CD4-positive, alpha-beta T cell (primary cell): ENCODE results near the gene KCNJ18. TPM values are rescaled to one million over a fixed set of nuclear protein-coding genes. Genes with fewer than 3 reads are reported as not detected.
A peak's percentile ranks its signal among the peaks of the same experiment; 100 is the strongest.
"Not testable (repeated sequence)": the region's sequence is repeated elsewhere in the genome, so short reads cannot be mapped to it uniquely, and the experiment has no call there.

Experiments used
- ATAC-seq: fragments of 200-7000 bp; cut with Tn5 transposase; one replicate; pipeline ENCODE4 v1.10.0; 2022; ENCODE audit warnings: mild to moderate bottlenecking; ENCODE audit not compliant: poor library complexity
- CTCF ChIA-PET: fragments of 350-600 bp; sonication (Branson Sonifier 250); formaldehyde crosslinking; loops from one replicate; lab custom pipeline; 2021; ENCODE audit warnings: antibody characterized with exemption, inconsistent platforms; lab: Charles Lee
- POLR2A ChIA-PET: fragments of 350-600 bp; sonication (Branson Sonifier 250); formaldehyde crosslinking; loops from one replicate; lab custom pipeline; 2021; ENCODE audit warnings: antibody characterized with exemption, inconsistent platforms; lab: Charles Lee
- DNase-seq, 14 experiments: peaks; one replicate each; pipeline ENCODE4 v3.0.0-alpha.2; 2013 to 2020; ENCODE audit warnings: mixed read lengths in 2 of 14
- H3K27ac ChIP-seq, 2 donors: one replicate each; pipeline versions ENCODE4 v1.5.1 to v1.7.0; 2013; ENCODE audit warnings: low read length in 2 of 2, low read depth in 1 of 2, mild to moderate bottlenecking in 1 of 2
- H3K27me3 ChIP-seq, 2 experiments: 1 replicate in 1 of 2; 2 replicates in 1 of 2; pipeline versions ENCODE4 v1.6.1 to v1.7.0; 2013; ENCODE audit warnings: low read length in 2 of 2, control low read depth in 1 of 2, mild to moderate bottlenecking in 1 of 2, moderate library complexity in 1 of 2; ENCODE audit not compliant: insufficient read depth in 2 of 2, control insufficient read depth in 1 of 2
- H3K36me3 ChIP-seq: one replicate; pipeline ENCODE4 v1.6.1; 2013; ENCODE audit warnings: low read length, control low read depth; ENCODE audit not compliant: insufficient read depth
- H3K4me1 ChIP-seq: one replicate; pipeline ENCODE4 v1.6.1; 2013; ENCODE audit warnings: low read length, control low read depth; ENCODE audit not compliant: insufficient read depth
- H3K4me3 ChIP-seq: one replicate; pipeline ENCODE4 v1.5.1; 2013; ENCODE audit warnings: mild to moderate bottlenecking, low read length, moderate library complexity
- H3K9me3 ChIP-seq, 2 experiments: 1 replicate in 1 of 2; 2 replicates in 1 of 2; pipeline versions ENCODE4 v1.6.1 to v1.7.0; 2013; ENCODE audit warnings: low read length in 2 of 2, mild to moderate bottlenecking in 2 of 2, control low read depth in 1 of 2, moderate library complexity in 1 of 2; ENCODE audit not compliant: control insufficient read depth in 1 of 2, insufficient read depth in 1 of 2
- H3K27ac Mint-ChIP-seq: one replicate; pipeline ENCODE4 v1.8.0; 2020; ENCODE audit warnings: mixed read lengths
- H3K27me3 Mint-ChIP-seq: one replicate; pipeline ENCODE4 v1.8.0; 2021; ENCODE audit warnings: mixed read lengths
- H3K36me3 Mint-ChIP-seq: one replicate; pipeline ENCODE4 v1.8.0; 2021; ENCODE audit warnings: low read depth, mixed read lengths
- H3K4me1 Mint-ChIP-seq: one replicate; pipeline ENCODE4 v1.8.0; 2021; ENCODE audit warnings: low read depth, mixed read lengths
- H3K4me3 Mint-ChIP-seq: one replicate; pipeline ENCODE4 v1.8.0; 2020; ENCODE audit warnings: mild to moderate bottlenecking, mixed read lengths
- H3K9me3 Mint-ChIP-seq: one replicate; pipeline ENCODE4 v1.8.0; 2020; ENCODE audit warnings: mixed read lengths
- CTCF ChIP-seq: fragments of 200-600 bp; IDR thresholded peaks from one replicate; pipeline ENCODE4 v1.8.0; 2022; ENCODE audit warnings: antibody characterized with exemption, mild to moderate bottlenecking
- intact Hi-C, 2 experiments: fragments of 100-400 bp; cut with DNase I in 1 of 2; cut with micrococcal nuclease in 1 of 2; formaldehyde crosslinking; loops; one replicate each; pipeline versions ENCODE4 v1.15.1 to v1.9.0; 2023 to 2025; cut with DNase I, micrococcal nuclease
- total RNA-seq, 174 experiments: library from RNA in 2 of 174; stranded (reverse) in 2 of 174; gene quantifications; one replicate each; pipeline ENCODE4 v1.2.3 and lab custom pipeline; 2021 to 2026

The KCNJ18 gene
- total RNA-seq, 2 experiments from 2014 or later = not detected

GRCh38 chr17:21702521-21702920, 10.2 kb downstream of the KCNJ18 start:
- DNase-seq, CTCF ChIA-PET: not testable (repeated sequence)

GRCh38 chr17:21702940-21703640, 10.8 kb downstream of the KCNJ18 start:
- H3K27me3 Mint-ChIP-seq, H3K27me3 ChIP-seq, H3K27ac Mint-ChIP-seq, POLR2A ChIA-PET, H3K36me3 ChIP-seq, H3K4me3 ChIP-seq, intact Hi-C loops, H3K4me3 Mint-ChIP-seq, H3K36me3 Mint-ChIP-seq, H3K9me3 Mint-ChIP-seq, CTCF ChIA-PET, ATAC-seq, H3K27ac ChIP-seq, DNase-seq, H3K4me1 ChIP-seq, H3K4me1 Mint-ChIP-seq: not testable (repeated sequence)
- H3K9me3 ChIP-seq = peaks cover 0 to 43% of the 10 kb centered on the region in 2 experiments

More at GRCh38 chr17:21702521-21702920, 10.2 kb downstream of the KCNJ18 start:
- H3K36me3 ChIP-seq, H3K27ac ChIP-seq, H3K4me3 ChIP-seq, H3K4me3 Mint-ChIP-seq, H3K27ac Mint-ChIP-seq, H3K36me3 Mint-ChIP-seq, POLR2A ChIA-PET, ATAC-seq, H3K4me1 ChIP-seq, intact Hi-C loops, H3K27me3 ChIP-seq, H3K9me3 Mint-ChIP-seq, H3K4me1 Mint-ChIP-seq, H3K27me3 Mint-ChIP-seq: not testable (repeated sequence)
- H3K9me3 ChIP-seq = peaks cover 0 to 42% of the 10 kb centered on the region in 2 experiments

- CTCF ChIA-PET, POLR2A ChIA-PET, H3K27me3 ChIP-seq, H3K27me3 Mint-ChIP-seq, ATAC-seq, H3K4me3 ChIP-seq, H3K27ac Mint-ChIP-seq, H3K4me1 Mint-ChIP-seq, H3K4me1 ChIP-seq, H3K9me3 Mint-ChIP-seq, H3K36me3 ChIP-seq, intact Hi-C loops, H3K36me3 Mint-ChIP-seq, H3K27ac ChIP-seq, H3K4me3 Mint-ChIP-seq: not testable (repeated sequence)
- peak in 1 of 14 experiments; percentile 1 for DNase-seq
- H3K9me3 ChIP-seq = peaks cover 0 to 49% of the 10 kb centered on the region in 2 experiments
These were observed 11.9 kb downstream of the KCNJ18 start for GRCh38 chr17:21703891-21704872.

- no peaks in the 10 kb centered on the region for H3K27me3 Mint-ChIP-seq
- ATAC-seq = no peak
- H3K4me3 Mint-ChIP-seq = no peak overlapping the region
- no peak overlapping the region for H3K27ac Mint-ChIP-seq
- H3K4me3 ChIP-seq = no peak overlapping the region
- H3K36me3 ChIP-seq = no peaks in the 10 kb centered on the region
- ChIA-PET CTCF (no interaction called here), POLR2A (no interaction called here)
- no peaks in the 10 kb centered on the region for H3K4me1 ChIP-seq
- intact Hi-C loops = no loop called here
- no peaks in the 10 kb centered on the region for H3K4me1 Mint-ChIP-seq
- H3K36me3 Mint-ChIP-seq = no peaks in the 10 kb centered on the region
- peak in 1 of 14 experiments; percentile 5 for DNase-seq
- H3K9me3 ChIP-seq = peaks cover 0 to 48% of the 10 kb centered on the region in 2 experiments
- H3K27me3 ChIP-seq = no peaks in the 10 kb centered on the region
- H3K27ac ChIP-seq = no peak overlapping the region
- TF ChIP-seq CTCF = no peak
- H3K9me3 Mint-ChIP-seq = no peaks in the 10 kb centered on the region
These were observed 12.8 kb downstream of the KCNJ18 start for GRCh38 chr17:21705021-21705601.

GRCh38 chr17:21705746-21706145, 13.4 kb downstream of the KCNJ18 start:
- DNase-seq (peak in 1 of 14 experiments; percentile 1), ATAC-seq (peak; percentile 49)
- POLR2A ChIA-PET, intact Hi-C loops, H3K4me3 Mint-ChIP-seq, H3K4me1 ChIP-seq, CTCF ChIA-PET, H3K36me3 Mint-ChIP-seq, H3K27me3 ChIP-seq, H3K4me3 ChIP-seq, H3K9me3 Mint-ChIP-seq, H3K27ac ChIP-seq, H3K27ac Mint-ChIP-seq, H3K27me3 Mint-ChIP-seq, H3K4me1 Mint-ChIP-seq, H3K36me3 ChIP-seq: not testable (repeated sequence)
- H3K9me3 ChIP-seq = peaks cover 0 to 48% of the 10 kb centered on the region in 2 experiments

GRCh38 chr17:21706546-21706945, 14.2 kb downstream of the KCNJ18 start:
- CTCF ChIA-PET, H3K27ac ChIP-seq, H3K4me1 Mint-ChIP-seq, intact Hi-C loops, H3K4me3 Mint-ChIP-seq, H3K27me3 ChIP-seq, H3K36me3 Mint-ChIP-seq, POLR2A ChIA-PET, ATAC-seq, H3K4me1 ChIP-seq, DNase-seq, H3K36me3 ChIP-seq, H3K4me3 ChIP-seq, H3K27me3 Mint-ChIP-seq, H3K27ac Mint-ChIP-seq, H3K9me3 Mint-ChIP-seq: not testable (repeated sequence)
- H3K9me3 ChIP-seq = peaks cover 0 to 48% of the 10 kb centered on the region in 2 experiments
